SU-DHL-6 (cell line): Measurements from ENCODE around the gene ANK3.

Experiments used
- H2AFZ ChIP-seq: fragments of 200-600 bp; sonication (generic); 2 replicates; pipeline ENCODE4 v1.6.1; 2014; ENCODE audit warnings: low read depth, mild to moderate bottlenecking, moderate library complexity, mixed read lengths, antibody characterized with exemption, low read length; ENCODE audit not compliant: severe bottlenecking
- H3F3A ChIP-seq: fragments of 200-600 bp; shearing (Covaris generic); 2 replicates; pipeline ENCODE4 v1.6.0; 2016; ENCODE audit warnings: antibody characterized with exemption, mild to moderate bottlenecking; ENCODE audit not compliant: insufficient read depth
- H3K27ac ChIP-seq: fragments of 200-600 bp; sonication (generic); 2 replicates; pipeline ENCODE4 v1.5.1; 2016; ENCODE audit warnings: low read depth, mild to moderate bottlenecking, low read length, moderate library complexity, mixed read lengths
- H3K27me3 ChIP-seq: fragments of 200-600 bp; sonication (generic), shearing (Covaris generic); 2 replicates; pipeline ENCODE4 v1.6.0; 2014; ENCODE audit warnings: mild to moderate bottlenecking, low read length
- H3K36me3 ChIP-seq: fragments of 200-600 bp; sonication (generic); 2 replicates; pipeline ENCODE4 v1.6.1; 2014; ENCODE audit warnings: mild to moderate bottlenecking, low read length, mixed read lengths
- H3K4me2 ChIP-seq: fragments of 300-600, 200-600 bp; shearing (Covaris generic), sonication (generic); 2 replicates; pipeline ENCODE4 v1.6.0; 2014; ENCODE audit warnings: low read length, low read depth, mild to moderate bottlenecking; ENCODE audit not compliant: poor library complexity, severe bottlenecking
- H3K4me3 ChIP-seq: fragments of 200-600 bp; sonication (generic); 2 replicates; pipeline ENCODE4 v1.5.1; 2014; ENCODE audit warnings: antibody characterized with exemption, low read length, mild to moderate bottlenecking, mixed read lengths; ENCODE audit not compliant: insufficient read depth, poor library complexity, severe bottlenecking
- H3K79me2 ChIP-seq: fragments of 200-600 bp; sonication (generic); 2 replicates; pipeline ENCODE4 v1.6.1; 2014; ENCODE audit warnings: mild to moderate bottlenecking, low read length, moderate library complexity; ENCODE audit not compliant: insufficient read depth
- H3K9ac ChIP-seq: fragments of 200-600 bp; sonication (generic); 2 replicates; pipeline ENCODE4 v1.7.0; 2014; ENCODE audit warnings: mild to moderate bottlenecking, low read length
- H3K9me2 ChIP-seq: fragments of 200-600 bp; sonication (generic); replicated peaks from 2 replicates; pipeline ENCODE4 v1.6.1; 2014; ENCODE audit warnings: low read length; ENCODE audit not compliant: insufficient read depth
- H3K9me3 ChIP-seq: fragments of 200-600 bp; sonication (generic); 2 replicates; pipeline ENCODE4 v1.6.1; 2014; ENCODE audit warnings: low read length, mixed read lengths; ENCODE audit not compliant: insufficient read depth
- H4K20me1 ChIP-seq: fragments of 200-600 bp; sonication (generic); 2 replicates; pipeline ENCODE4 v1.6.1; 2014; ENCODE audit warnings: low read depth, mild to moderate bottlenecking, antibody characterized with exemption, low read length, moderate library complexity, mixed read lengths
- CTCF ChIP-seq: fragments of 200-600 bp; sonication (generic); IDR thresholded peaks from one replicate; pipeline ENCODE4 v1.5.1; 2017; ENCODE audit warnings: antibody characterized with exemption, mild to moderate bottlenecking, low read length, moderate library complexity; ENCODE audit not compliant: insufficient read depth, poor library complexity, severe bottlenecking
- EZH2phosphoT487 ChIP-seq: fragments of 200-600 bp; sonication (generic), shearing (Covaris generic); conservative IDR thresholded peaks from 2 replicates; pipeline ENCODE4 v1.6.1; 2018; ENCODE audit warnings: mild to moderate bottlenecking, antibody characterized with exemption, low read length, moderate library complexity, mixed read lengths

The ANK3 gene

DNA sequence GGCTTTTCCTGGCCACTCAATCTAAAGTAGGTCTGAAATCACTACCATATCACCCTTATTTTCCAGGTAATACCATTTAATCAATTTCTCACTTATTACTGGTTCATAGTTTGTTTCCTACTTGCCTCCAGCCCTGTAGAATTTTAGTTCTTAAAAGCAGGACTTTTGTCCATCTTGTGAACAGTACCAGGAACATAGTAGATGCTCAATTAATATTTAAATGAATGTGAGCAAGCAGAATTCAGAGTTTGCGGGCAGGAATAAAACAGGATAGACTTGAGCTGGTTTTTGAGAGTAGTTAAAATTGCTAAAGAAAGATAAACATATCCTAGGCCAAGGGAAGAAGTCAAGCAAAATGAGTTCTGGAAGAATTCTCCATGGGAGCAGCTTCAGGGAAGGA lies 77.9 kb downstream of the ANK3 start:
- Histone ChIP-seq H3K4me2 (no peak overlapping the region), H4K20me1 (no peaks in the 10 kb centered on the region), H3K9me2 (no peaks in the 10 kb centered on the region), H3K9ac (no peak overlapping the region), H3K27me3 (no peaks in the 10 kb centered on the region), H3F3A (no peaks in the 10 kb centered on the region), H2AFZ (no peak overlapping the region), H3K9me3 (no peaks in the 10 kb centered on the region), H3K79me2 (no peaks in the 10 kb centered on the region), H3K36me3 (no peaks in the 10 kb centered on the region), H3K4me3 (no peak overlapping the region), H3K27ac (no peak overlapping the region)
- TF ChIP-seq CTCF: no peak
- TF ChIP-seq EZH2phosphoT487: no peak

- TF ChIP-seq EZH2phosphoT487: no peak
- TF ChIP-seq CTCF: no peak
- H3K79me2 ChIP-seq: no peaks in the 10 kb centered on the region
- no peaks in the 10 kb centered on the region for H3K9me2 ChIP-seq
- H3F3A ChIP-seq: no peaks in the 10 kb centered on the region
- no peak overlapping the region for H3K4me3 ChIP-seq
- no peaks in the 10 kb centered on the region for H4K20me1 ChIP-seq
- no peaks in the 10 kb centered on the region for H3K9me3 ChIP-seq
- H3K4me2 ChIP-seq: no peak overlapping the region
- H3K9ac ChIP-seq: no peak overlapping the region
- H3K27me3 ChIP-seq: no peaks in the 10 kb centered on the region
- no peak overlapping the region for H2AFZ ChIP-seq
- no peak overlapping the region for H3K27ac ChIP-seq
- H3K36me3 ChIP-seq: no peaks in the 10 kb centered on the region
Measured at GRCh38 chr10:60310740-60311139, 78.9 kb downstream of the ANK3 start.

DNA sequence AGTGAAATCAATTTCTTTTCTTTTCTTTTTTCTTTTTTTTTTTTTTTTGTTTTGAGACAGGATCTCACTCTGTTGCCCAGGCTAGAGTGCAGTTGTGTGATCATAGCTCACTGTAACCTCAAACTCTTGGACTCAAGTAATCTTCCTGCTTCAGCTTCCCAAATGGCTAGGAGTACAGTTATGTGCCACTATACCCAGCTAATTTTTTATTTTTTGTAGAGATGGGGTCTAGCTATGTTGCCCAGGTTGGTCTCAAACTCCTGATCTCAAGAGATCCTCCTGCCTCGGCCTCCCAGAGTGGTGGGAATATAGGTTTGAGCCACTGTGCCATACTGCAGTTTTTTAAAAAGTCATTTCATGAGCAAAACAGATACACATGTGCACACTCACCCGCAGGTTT lies 79.8 kb downstream of the ANK3 start:
- Histone ChIP-seq H3K4me3 (no peak overlapping the region), H3K27me3 (no peaks in the 10 kb centered on the region), H3K36me3 (no peaks in the 10 kb centered on the region), H3K27ac (no peak overlapping the region), H3K9ac (no peak overlapping the region), H3F3A (no peaks in the 10 kb centered on the region), H3K79me2 (no peaks in the 10 kb centered on the region), H2AFZ (no peak overlapping the region), H3K4me2 (no peak overlapping the region), H3K9me3 (no peaks in the 10 kb centered on the region), H4K20me1 (no peaks in the 10 kb centered on the region), H3K9me2 (no peaks in the 10 kb centered on the region)
- TF ChIP-seq CTCF (no peak), EZH2phosphoT487 (no peak)

- H3K27ac ChIP-seq: no peak overlapping the region
- no peaks in the 10 kb centered on the region for H3K9me2 ChIP-seq
- H2AFZ ChIP-seq: no peak overlapping the region
- H3K4me2 ChIP-seq: no peak overlapping the region
- no peak for TF ChIP-seq CTCF
- no peak for TF ChIP-seq EZH2phosphoT487
- no peaks in the 10 kb centered on the region for H3K79me2 ChIP-seq
- H3K9me3 ChIP-seq: no peaks in the 10 kb centered on the region
- no peaks in the 10 kb centered on the region for H3K27me3 ChIP-seq
- no peak overlapping the region for H3K4me3 ChIP-seq
- H3K9ac ChIP-seq: no peak overlapping the region
- H3F3A ChIP-seq: no peaks in the 10 kb centered on the region
- H4K20me1 ChIP-seq: no peaks in the 10 kb centered on the region
- H3K36me3 ChIP-seq: no peaks in the 10 kb centered on the region
Measured at GRCh38 chr10:60309371-60309770, 80.3 kb downstream of the ANK3 start.
